ENCODE results near the gene TUBB.
"Not testable (repeated sequence)": the region's sequence is repeated elsewhere in the genome, so short reads cannot be mapped to it uniquely, and the experiment has no call there.

TUBB gene

GRCh38 chr6:30719356-30719755 lies 796 bp upstream of the TUBB start:
- DNase-seq, result no peak

GRCh38 chr6:30720738-30721197 lies 616 bp downstream of the TUBB start:
- DNase-seq, result peak; percentile 65

DNA sequence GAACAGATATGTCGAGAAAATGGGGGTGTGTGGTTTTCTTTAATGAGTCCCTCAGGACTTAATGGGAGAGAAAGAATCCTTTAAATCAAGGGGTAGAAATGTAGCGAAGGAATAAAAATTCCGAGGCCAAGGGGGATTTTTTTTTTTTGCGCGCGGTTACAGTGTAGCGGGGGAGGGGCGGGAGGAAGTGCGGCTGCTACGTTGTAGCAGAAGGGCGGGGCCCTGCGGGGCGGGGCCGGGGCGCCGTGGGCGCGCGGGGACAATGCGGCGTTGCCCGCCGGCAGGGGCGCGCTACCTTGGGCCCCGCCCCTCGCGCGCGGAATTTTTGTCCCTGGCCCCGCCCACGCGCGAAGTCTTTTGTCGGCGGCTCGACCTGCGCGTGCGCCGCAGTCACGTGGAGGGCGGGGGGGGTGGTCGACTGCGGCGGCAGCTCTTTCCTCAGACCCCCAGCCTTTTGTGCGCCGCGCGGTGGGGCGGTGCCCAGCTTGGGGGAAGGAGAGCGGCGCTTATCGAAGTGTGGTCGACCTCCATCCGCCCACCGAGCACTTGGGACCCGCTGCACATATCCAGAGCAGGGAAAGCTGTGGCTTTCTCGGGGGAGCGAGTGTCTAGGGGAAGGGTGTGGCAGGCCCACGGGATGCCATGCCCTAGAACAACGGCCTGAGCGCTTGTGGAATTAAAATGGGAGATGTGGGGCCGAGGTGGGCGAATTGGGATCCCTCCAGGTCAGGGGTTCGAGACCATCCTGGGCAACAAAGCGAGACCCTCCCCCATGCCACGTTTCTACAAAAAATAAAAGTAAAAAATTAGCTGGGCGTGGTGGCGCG lies 1.3 kb downstream of the TUBB start:
- DNase-seq, result peak; percentile 99

DNA sequence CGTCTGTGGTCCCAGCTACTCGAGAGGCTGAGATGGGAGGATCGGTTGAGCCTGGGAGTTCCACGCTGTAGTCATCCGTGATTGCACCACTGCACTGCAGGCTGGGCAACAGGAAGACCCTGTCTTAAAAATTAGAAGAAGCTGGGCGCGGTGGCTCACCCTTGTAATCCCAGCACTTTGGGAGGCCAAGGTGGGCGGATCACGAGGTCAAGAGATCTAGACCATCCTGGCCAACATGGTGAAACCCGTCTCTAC lies 1.8 kb downstream of the TUBB start:
- peak; percentile 79 for DNase-seq

- peak; percentile 90 for DNase-seq
These were observed 2.3 kb downstream of the TUBB start for GRCh38 chr6:30722280-30723112.

- not testable (repeated sequence) for DNase-seq
These were observed 3.1 kb downstream of the TUBB start for GRCh38 chr6:30723159-30723842.

DNA sequence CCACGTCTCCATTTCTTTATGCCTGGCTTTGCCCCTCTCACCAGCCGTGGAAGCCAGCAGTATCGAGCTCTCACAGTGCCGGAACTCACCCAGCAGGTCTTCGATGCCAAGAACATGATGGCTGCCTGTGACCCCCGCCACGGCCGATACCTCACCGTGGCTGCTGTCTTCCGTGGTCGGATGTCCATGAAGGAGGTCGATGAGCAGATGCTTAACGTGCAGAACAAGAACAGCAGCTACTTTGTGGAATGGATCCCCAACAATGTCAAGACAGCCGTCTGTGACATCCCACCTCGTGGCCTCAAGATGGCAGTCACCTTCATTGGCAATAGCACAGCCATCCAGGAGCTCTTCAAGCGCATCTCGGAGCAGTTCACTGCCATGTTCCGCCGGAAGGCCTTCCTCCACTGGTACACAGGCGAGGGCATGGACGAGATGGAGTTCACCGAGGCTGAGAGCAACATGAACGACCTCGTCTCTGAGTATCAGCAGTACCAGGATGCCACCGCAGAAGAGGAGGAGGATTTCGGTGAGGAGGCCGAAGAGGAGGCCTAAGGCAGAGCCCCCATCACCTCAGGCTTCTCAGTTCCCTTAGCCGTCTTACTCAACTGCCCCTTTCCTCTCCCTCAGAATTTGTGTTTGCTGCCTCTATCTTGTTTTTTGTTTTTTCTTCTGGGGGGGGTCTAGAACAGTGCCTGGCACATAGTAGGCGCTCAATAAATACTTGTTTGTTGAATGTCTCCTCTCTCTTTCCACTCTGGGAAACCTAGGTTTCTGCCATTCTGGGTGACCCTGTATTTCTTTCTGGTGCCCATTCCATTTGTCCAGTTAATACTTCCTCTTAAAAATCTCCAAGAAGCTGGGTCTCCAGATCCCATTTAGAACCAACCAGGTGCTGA lies 3.9 kb downstream of the TUBB start:
- DNase-seq, result not testable (repeated sequence)

GRCh38 chr6:30724906-30725667 lies 4.9 kb downstream of the TUBB start:
- peak; percentile 56 for DNase-seq

- no peak for DNase-seq
These were observed 5.8 kb downstream of the TUBB start for GRCh38 chr6:30725713-30726505.

- DNase-seq, result no peak
These were observed 6.6 kb downstream of the TUBB start for GRCh38 chr6:30726506-30727413.

DNA sequence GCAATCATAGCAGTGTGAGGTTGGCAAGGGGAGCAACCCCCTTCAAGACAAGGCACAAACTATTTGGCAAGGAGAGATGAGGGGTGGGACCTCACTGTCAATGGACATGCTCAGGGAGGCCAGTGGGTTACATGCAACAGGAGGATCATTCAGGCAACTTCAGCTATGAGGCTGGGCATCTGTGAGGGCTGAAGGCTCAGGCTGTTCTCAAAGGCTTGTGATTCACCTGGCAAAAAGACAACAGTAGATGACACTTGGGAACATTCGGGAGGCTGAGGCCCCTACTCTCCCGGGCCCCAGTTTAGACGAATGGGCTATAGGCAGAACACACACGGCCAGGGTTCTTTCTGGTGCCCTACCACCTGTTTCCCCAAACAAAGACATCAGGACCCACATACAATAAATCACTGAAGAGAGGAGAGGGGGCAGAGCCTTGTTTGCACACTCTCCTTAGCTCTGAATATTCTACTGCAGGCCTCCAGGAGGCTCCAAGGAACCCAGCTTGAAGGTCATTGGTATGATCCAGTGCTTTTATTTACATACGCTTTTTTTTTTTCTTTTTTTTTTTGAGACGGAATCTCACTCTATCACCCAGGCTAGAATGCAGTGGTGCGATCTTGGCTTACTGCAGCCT lies 7.9 kb downstream of the TUBB start:
- no peak for DNase-seq

GRCh38 chr6:30730601-30731435 lies 10.7 kb downstream of the TUBB start:
- peak; percentile 62 for DNase-seq

DNA sequence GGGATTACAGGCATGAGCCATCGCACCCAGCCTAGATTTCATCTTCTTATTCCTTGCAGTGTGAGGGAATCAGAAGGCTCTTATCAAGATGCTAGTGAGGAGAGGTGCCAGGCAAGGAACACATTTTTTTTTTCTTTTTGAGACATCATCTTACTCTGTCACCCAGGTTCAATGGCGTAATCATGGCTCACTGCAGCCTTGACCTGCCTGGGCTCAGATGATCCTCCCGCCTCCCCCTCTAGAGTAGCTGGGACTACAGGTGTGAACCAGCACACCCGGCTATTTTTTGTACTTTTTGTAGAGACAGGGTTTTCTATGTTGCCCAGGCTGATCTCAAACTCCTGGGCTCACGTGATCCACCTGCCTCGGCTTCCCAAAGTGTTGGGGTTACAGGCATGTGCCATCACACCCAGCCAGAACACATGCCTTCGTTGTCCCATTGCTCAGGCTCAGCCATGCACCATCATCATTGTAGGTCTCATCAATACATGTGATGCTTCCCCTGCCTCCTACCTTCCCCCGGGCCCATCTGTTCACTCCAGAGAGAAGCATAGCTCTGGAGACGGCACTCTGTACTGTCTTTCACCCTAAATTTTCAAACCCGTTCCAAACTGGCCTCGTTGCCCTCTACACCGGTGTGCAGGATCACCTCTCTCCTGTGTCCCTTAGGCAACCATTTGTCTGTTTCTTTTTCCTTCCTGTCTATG lies 12.2 kb downstream of the TUBB start:
- DNase-seq, result no peak

- DNase-seq, result peak; percentile 60
These were observed 15.6 kb downstream of the TUBB start for GRCh38 chr6:30735668-30736314.

DNA sequence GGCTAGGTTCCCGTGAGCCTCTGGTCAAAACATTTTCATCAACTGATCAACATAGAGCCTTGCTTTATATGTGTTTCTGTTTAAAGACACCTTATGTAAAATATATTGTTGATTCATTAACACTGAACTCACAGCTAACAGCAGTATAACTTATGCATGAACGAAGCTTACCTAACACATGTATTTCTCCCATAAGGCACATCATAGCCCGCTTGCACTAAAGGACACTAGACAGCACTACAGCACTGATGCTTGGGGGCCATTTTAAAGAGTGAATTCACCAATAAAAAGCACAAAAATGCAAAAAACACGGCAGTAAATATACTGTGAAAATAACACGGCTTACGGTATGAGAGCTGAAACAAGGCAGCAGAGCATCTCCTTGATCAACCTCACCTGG lies 18.4 kb downstream of the TUBB start:
- DNase-seq, result no peak

DNA sequence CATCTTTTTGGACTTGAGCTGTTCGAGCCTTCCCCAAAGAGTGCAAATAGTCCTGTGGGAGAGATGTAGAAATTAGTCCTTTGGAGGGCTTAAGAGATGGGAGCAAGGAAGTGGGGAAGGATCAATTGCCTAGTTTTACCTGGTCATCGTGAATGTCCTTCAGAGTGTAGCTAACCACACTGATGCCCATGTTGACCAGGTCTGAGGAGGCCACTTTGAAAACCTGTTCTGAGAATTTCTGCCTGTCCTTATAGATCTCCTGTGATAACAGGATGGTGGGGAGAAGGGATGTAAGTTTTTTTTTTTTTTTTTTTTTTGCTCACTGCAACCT lies 20.4 kb downstream of the TUBB start:
- DNase-seq, result peak; percentile 27

DNA sequence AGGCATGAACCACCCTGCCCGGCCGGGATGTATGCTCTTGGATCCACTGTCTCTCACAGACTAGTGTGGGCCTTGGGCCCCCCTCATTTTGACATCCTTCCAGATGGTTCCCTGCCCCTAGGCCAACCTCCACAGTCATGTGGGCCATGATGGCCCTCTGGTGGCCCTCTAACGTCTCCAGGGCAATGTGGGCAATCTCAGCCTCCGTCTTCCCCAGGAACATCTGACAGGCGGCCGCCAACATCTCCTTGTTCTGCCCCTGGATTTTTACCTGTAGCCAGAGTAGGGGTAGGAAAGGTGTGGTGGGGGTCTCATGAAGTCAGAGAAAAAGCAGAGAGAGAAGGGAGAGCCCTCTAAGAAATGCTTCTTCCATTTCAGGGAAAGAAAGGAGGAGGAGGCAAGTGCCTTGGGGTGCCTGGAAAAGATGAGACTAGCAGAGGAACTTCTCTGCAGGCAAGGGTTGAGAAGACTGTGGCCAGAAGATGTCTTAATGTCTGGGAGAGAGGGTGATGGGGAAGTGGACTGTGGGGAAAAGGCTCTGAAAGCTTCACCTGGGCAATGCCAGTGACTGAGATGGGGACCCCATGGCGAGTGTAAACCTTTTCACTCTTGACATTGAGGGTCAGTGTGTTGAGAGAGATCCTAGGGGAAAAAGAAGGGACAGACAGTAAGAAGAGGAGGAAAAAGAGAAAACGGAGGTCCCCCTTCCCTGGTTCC lies 21.1 kb downstream of the TUBB start:
- DNase-seq, result peak; percentile 52
